HG02610 (cell line): Measurements from ENCODE around the gene OTOP3.
"Not testable (repeated sequence)": the region's sequence is repeated elsewhere in the genome, so short reads cannot be mapped to it uniquely, and the experiment has no call there.

Experiments used
- ATAC-seq: cut with Tn5 transposase; IDR thresholded peaks from one replicate; pipeline ENCODE4 v1.9.1; 2021; ENCODE audit warnings: mild to moderate bottlenecking, moderate library complexity; ENCODE audit not compliant: unreplicated experiment

Gene OTOP3

DNA sequence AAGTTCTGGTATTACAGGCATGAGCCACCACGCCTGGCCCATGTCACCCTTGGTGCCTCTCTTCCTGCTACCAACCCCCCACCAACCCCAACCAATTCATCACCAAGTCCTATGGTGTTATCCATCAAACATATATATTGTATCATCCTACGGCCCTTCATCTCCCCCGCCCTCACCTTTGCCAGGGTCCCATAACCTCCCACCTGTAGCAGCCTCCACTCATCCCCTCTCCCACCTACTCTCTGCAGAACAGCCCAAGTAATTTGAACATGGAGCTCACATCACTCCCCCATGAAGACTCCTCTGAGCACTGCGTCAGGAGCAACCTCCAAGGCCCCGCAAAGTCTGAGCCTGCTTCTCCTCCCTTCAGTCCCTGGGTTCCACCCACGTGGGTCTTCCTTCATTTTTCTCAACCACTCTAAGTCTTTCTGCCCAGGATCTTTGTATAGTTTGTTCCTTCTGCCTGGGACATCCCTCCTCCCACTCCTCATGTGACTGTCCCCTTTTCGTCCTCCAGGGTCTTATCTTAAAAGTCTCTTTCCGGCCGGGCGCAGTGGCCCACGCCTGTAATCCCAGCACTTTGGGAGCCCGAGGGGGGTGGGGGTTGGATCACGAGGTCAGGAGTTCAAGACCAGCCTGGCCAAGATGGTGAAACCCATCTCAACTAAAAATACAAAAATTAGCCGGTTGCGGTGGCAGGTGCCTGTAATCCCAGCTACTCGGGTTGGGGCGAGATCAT lies 43.9 kb downstream of the OTOP3 start:
- no peak for ATAC-seq

DNA sequence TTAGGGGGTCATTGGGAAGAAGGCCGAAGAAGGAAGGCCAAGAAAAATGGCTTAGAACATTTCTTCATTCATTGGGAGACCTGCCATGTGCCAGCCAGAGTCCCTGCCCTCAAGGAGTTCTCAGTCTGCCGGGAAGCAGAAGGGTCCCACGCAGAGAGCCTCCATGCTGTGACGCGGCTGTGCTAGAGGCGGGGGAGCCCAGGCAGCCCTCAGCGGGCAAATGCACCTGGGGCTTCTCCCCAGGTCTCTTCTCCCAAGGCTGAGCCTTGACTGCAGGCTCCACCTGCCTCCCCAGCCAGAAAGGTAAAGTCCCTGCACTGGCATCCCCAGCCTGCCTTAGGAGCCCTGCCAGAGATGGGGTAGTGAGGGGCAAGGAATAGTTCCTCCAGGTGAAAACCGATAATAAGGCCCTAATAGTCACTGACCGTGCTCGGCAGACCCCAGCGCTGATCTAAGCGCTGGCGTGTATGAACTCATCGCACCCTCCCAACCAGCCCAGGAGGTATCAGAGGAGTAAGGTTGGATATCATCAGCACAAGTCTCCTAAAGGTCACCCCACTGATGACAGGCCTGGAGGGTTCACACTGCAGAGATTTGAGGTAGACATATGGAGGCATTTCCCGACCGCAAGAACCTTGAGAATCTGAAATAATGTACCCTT lies 45.8 kb downstream of the OTOP3 start:
- no peak for ATAC-seq

DNA sequence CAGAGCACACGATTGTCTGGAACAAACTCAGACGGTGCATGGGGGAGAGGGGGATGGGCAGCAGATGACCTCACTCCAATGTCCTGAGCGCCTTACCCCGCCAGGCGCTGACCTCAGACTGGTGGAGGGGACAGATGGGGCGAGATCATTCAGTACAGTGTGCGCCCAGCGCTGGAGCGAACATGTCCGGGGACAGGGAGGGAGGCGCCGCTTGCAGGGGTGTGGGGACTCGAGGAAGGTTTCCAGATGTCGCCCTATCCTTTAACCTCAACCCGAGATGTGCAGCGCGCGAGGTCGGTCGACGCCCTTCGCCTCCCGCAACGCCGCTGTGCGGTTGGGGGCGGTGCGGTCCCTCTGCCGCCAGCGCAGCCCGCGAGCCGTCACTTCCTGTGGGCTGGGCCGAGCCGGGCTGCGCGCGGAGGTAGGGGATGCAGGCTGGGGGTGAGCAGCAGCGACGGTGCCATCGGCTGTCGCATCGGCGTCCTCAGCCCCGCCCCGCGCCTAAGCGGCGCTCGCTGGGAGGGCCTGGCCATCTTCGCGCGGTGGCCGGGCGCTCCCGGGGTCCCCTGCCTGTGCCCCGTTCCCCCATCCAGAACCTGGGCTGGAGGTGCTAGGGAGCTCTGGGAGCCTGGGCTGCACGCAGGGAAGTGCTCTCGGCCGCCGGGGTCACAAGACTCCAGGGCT lies 46.4 kb downstream of the OTOP3 start:
- ATAC-seq, result peak; percentile 54

DNA sequence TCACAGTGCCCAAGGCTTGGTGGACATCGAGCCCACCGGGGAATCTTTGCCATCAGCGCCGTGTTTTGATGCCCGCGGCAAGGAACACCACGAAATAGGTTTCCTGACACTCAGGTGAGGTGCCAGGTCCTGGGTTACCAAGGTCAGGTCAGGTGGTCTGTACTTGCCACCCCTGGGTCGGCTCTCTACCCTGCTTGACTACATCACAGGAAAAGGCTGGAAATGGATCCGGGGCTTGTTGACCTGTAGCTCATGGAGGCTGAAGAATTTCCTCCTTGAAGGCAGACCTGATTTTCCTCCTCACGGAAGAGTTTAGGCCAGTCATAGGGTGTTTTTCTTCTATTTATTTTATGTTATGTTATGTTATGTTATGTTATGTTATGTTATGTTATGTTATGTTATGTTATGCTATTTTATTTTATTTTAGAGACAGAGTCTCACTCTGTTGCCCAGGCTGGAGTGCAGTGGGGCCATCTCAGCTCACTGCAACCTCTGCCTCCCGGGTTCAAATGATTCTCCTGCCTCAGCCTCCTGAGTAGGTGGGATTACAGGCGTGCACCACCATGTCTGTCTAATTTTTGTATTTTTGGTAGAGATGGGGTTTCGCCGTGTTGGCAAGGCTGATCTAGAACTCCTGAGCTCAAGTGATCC lies 47.1 kb downstream of the OTOP3 start:
- ATAC-seq, result not testable (repeated sequence)

DNA sequence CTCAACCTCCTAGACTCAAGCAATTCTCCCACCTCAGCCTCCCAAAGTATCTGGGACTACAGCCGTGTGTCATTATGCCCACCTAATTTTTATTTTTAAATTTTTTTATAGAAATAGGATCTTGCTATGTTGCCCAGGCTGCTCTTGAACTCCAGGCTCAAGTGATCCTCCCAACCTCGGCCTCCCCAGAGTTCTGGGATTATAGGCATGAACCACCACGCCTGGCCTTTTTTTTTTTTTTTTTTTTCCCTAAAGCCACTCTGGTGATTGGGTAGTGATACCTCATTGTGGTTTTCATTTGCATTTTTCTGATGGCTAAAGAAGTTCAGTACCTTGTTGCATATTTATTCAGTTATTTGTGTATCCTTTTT lies 50.5 kb downstream of the OTOP3 start:
- ATAC-seq, result no peak

DNA sequence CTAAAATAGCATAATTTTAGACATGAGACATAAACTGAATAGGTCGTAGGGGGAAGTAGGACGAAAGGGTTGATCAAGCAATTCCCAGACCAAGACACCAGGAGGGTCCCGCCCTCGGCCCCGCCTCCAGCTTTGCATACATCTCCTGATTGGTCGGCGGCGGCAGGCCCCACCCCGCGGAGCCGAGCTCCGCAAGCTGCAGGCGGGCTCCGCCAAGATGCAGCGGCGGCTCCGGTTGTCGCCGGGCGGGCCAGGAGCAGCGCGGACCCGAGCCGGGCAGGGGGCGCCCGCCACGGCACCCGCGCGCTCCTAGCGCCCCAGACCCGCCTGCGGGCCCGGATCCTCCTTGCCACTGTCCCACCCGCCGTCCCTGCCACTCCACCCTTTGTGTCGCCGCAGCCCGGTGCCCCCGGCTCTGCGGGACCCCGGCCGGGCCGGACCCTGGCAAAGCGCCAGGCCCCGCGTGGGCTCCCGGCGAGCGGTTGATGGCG lies 51.8 kb downstream of the OTOP3 start, which contains the start of gene CDR2L:
Gene CDR2L, plus strand, starts transcription at position 215 of the 491 bp plus-strand sequence. CDS start 412 bp downstream, outside the sequence.
- peak; percentile 96 for ATAC-seq

DNA sequence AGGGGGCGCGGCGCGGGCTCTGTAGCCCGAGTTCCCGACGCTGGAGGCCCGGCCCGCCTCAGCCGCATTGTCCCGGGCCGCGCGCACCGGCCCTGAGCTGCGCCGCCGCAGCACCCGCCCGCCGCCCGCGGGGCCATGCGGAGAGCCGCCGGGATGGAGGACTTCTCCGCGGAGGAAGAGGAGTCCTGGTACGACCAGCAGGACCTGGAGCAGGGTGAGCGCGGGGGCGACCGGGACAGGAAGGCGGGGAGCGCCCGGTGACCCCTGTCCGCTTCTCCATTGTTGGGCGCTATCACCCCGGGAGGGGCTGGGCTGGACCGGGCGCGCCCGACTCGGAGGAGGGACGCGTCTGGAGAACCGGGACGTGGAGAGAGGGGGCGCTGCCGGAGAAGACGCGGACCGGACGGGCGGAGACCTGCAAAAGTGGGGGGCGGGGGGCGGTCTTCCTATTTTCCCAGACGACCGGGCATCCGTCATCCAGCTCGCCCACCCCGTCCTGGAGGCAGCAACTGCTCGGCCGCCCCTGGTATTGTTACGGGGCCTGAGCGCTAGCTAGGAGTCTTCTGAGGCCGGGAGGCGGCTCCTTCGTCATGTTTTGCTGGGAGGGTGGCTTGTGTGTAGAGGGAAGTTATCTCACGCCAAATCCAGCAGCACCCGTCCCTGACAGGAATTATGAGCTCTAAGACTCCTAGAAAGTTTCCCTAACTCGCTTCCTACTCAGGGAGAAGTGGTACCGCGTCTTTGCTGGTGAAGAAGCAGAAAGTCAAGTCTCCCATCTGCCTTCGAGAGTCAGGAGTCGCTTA lies 52.4 kb downstream of the OTOP3 start:
- peak; percentile 27 for ATAC-seq

DNA sequence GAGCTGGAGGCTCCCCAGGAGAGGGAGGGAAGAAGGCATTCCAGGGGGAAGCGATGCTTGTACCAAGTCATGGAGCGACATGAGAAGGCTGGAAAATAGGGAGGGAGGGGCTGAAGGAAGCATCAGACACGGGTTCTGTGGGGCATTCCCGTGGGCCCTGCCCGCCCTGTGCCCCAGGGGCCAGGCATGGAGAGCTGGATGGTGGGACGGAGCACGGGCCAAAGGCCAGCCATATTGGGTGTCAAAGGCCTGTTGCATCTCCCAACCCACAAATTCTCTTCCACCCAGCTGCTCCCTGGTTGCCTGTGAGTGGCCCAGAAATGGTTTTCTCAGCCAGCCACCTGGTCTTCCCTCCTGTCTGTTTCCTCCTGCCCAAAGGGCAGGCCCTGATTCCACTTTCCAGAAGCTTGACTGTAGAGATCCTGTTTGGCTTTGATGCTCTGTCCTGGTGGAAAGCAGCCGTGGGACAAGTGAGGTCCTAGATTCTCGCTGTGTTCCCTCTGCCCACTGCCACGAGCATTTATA lies 54.9 kb downstream of the OTOP3 start:
- no peak for ATAC-seq

DNA sequence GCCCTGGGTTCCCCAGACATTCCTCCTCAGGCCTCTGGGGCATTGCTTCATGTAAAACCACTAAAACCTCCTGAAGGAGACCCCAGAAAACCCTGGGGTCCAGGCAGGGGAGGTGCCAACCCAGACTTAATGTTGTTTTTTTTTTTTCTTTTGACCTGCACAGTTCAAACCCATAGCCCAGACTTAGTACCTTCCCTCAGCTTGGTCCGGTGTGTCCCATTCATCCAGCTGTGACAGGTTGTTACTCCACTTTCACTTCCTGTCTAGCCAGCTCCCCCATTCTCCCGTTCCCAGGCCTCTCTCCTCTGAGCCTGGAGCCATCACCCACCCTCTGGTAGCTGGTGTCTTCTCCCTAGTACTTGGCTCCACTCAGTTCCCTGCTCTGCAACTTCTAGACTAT lies 56.5 kb downstream of the OTOP3 start:
- no peak for ATAC-seq

DNA sequence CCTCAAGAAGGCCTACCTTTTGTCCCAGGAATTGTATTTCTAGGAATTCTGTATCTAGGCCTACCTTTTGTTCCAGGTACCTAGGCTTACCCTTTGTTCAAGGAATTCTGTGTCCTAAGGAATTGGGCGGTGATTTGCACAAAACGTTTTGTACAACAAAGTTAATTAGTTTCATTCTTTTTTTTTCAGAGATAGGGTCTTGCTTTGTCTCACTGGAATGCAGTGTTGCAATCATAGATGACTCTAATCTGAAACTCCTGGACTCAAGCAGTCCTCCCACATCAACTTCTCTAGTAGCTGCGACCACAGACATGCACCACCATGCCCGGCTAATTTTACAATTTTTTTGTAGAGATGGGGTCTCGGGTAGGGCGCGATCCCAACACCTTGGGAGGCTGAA lies 58.7 kb downstream of the OTOP3 start:
- no peak for ATAC-seq

DNA sequence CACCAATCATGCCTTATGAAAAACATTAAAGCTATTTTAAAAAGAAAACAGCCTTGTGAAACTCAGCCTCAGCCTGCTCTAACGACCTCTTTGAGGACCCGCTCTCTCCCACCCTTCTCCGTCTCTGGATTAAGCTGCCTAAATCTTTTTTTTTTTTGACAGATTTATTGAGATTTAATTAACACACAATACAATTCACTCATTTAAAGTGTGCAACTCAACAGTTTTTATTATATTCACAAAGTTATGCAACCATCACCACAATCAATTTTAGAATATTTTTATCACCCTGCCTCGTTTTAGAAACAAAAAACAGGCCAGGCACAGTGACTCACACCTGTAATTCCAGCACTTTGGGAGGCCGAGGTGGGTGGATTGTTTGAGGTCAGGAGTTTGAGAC lies 60.1 kb downstream of the OTOP3 start:
- no peak for ATAC-seq

DNA sequence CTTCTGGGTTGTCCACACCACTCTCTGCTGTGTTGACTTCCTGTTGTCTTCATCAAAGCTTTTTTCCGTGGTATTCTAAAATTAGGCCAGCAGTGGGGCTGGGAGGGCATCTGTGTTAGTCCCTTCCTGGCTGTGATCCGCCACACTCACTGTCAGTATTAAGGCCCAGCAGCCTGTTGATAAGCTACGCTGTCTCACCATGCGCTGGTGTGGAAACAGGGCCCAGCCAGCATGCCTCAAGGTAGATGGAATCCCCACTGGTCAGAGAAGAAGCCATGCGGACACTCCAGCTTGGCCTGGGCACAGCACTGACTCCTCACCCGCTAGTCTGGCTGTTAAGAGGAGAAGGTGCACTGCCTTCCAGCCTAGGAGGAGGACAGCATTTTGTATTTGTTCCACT lies 63.1 kb downstream of the OTOP3 start:
- ATAC-seq, result no peak

DNA sequence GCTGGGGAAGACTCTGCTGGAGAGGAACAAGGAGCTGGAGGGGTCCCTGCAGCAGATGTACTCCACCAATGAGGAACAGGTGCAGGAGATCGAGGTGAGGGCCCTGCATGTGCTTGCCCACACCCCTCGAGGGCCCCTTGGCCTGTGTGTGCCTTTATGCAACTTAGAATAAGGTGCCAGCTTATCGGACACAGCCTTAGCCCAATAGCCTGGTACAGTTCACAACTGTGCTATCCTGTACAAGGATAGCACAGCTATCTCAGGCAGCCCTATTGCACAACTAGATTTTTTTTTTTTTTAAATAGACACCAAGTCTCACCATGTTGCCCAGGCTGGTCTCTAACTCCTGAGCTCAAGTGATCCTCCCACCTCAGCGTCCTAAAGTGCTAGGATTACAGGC lies 63.8 kb downstream of the OTOP3 start:
- no peak for ATAC-seq
